Fibroblast of mammary gland (primary cell): ENCODE results near the gene PTCD3.

Source experiments
- DNase-seq: peaks from one replicate; pipeline ENCODE4 v3.0.0-alpha.2; 2010; ENCODE audit warnings: low read depth
- H3K4me3 ChIP-seq: 2 replicates; pipeline ENCODE4 v1.5.1; 2011; ENCODE audit warnings: low read depth, mild to moderate bottlenecking, low read length, moderate library complexity; ENCODE audit not compliant: control insufficient read depth
- TF ChIP-seq, protein P1 (sequence below): conservative IDR thresholded peaks from 2 replicates; pipeline ENCODE4 v1.5.1; 2011; ENCODE audit warnings: low read depth, low read length, inconsistent platforms; ENCODE audit not compliant: control insufficient read depth, insufficient read depth

Gene PTCD3

GRCh38 chr2:86174445-86174844 lies 68.4 kb downstream of the PTCD3 start:
- TF ChIP-seq, protein P1, sequence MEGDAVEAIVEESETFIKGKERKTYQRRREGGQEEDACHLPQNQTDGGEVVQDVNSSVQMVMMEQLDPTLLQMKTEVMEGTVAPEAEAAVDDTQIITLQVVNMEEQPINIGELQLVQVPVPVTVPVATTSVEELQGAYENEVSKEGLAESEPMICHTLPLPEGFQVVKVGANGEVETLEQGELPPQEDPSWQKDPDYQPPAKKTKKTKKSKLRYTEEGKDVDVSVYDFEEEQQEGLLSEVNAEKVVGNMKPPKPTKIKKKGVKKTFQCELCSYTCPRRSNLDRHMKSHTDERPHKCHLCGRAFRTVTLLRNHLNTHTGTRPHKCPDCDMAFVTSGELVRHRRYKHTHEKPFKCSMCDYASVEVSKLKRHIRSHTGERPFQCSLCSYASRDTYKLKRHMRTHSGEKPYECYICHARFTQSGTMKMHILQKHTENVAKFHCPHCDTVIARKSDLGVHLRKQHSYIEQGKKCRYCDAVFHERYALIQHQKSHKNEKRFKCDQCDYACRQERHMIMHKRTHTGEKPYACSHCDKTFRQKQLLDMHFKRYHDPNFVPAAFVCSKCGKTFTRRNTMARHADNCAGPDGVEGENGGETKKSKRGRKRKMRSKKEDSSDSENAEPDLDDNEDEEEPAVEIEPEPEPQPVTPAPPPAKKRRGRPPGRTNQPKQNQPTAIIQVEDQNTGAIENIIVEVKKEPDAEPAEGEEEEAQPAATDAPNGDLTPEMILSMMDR, result no peak
- no peak for DNase-seq
- no peak overlapping the region for H3K4me3 ChIP-seq

GRCh38 chr2:86175828-86176227 lies 69.8 kb downstream of the PTCD3 start:
- no peak overlapping the region for H3K4me3 ChIP-seq
- no peak for DNase-seq
- TF ChIP-seq, protein P1, result no peak

DNA sequence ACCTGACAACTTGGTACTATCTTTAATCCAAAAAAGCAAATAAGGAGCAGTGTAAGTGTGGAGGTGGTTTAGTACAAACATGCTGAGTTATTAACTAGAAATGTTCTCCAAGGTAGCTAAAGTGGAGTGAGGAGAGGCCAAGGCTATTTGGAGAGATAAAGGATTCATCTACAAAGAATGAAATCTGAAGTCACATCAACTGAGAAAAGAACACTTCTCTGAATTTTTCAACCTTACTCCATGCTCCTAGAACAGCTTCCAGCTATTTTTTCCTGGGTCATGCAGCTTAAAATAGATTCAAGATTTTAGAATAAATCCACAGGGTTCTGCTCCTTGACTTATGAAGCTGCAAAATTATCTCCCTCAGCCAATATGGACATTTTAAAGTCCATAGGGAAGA lies 70.6 kb downstream of the PTCD3 start:
- TF ChIP-seq, protein P1, result no peak
- DNase-seq, result no peak
- no peak overlapping the region for H3K4me3 ChIP-seq

DNA sequence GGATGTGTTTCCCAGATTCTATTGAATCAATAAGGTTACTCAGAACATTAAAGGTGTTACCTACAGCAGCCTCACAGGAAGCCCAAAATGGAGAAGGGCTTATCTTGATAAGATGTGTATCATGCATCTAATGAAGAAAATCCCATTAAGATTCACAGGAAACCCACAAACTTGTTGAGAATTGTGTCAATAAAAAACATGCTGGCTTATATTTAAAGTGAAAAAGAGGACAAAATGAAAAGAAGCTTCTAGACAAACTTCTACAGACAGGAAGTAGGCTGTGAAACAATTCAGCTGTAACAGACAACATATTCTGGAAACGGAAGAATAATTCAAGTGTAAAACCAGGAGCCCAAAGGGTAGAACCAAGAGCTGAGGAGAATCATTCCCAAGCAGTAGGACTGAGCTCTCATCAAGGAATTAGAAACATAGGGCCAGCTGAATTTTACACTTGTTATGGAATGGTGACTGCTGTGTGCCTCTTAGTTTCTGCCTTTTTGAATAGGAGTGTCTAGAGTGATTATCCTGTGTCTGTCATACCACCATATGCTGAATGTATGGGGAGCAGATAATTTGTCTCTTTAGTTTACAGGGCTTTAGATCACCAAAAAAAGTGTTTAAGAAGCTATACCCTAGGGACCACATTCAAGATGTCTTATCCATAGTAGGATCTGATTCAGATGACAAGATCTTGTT lies 79.6 kb downstream of the PTCD3 start:
- TF ChIP-seq, protein P1, result no peak
- no peak overlapping the region for H3K4me3 ChIP-seq
- no peak for DNase-seq

GRCh38 chr2:86186431-86186830 lies 80.4 kb downstream of the PTCD3 start:
- no peak for DNase-seq
- H3K4me3 ChIP-seq, result no peak overlapping the region
- TF ChIP-seq, protein P1, result no peak

DNA sequence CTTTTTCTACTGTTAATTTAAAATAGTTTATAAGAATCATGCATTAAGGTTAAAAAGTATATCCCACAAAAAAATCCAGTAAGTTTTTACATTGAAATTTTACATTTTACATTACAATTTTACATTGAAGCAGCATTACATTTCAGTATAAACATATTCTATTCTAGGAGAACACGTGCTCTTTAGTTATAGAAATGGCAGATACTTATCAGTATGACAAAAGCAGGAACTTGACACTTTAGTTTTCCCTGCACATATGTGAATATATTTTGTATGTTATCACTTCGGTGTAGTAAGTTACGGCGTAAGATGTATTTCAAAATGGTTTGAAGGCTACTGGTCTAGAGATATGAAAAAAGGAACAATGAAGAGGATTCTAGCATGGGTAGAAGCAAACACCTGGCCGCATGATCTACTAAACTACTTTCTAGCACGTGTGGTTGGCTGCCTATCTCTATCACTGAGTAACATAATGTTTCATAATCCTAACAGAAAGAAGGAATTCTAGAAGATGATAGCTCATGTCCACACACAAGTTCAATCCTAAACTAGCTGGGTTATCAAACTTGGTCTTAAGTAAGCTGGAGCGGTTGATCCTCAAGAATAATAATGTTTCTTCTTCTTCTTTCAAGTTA lies 83.9 kb downstream of the PTCD3 start:
- TF ChIP-seq, protein P1, result no peak
- DNase-seq, result no peak
- no peak overlapping the region for H3K4me3 ChIP-seq
